B cell (primary cell): ENCODE measurements around the gene TMEM247. TPM values are rescaled to one million over a fixed set of nuclear protein-coding genes. Genes with fewer than 3 reads are reported as not detected.

ENCODE experiments used
- ATAC-seq: fragments of 200-7000 bp; cut with Tn5 transposase; one replicate; pipeline ENCODE4 v1.10.0; 2021; ENCODE audit warnings: low read depth, mild to moderate bottlenecking, moderate number of reproducible peaks, moderate library complexity
- CTCF ChIA-PET: fragments of 350-600 bp; sonication (Branson Sonifier 250); formaldehyde crosslinking; loops from one replicate; lab custom pipeline; 2021; ENCODE audit warnings: antibody characterized with exemption, inconsistent platforms; lab: Charles Lee
- POLR2A ChIA-PET: fragments of 350-600 bp; sonication (Branson Sonifier 250); formaldehyde crosslinking; loops from one replicate; lab custom pipeline; 2021; ENCODE audit warnings: antibody characterized with exemption; lab: Charles Lee
- DNase-seq: peaks from one replicate; pipeline ENCODE4 v3.0.0; 2013
- H2AFZ ChIP-seq: 2 replicates; pipeline ENCODE4 v1.6.1; 2012; ENCODE audit warnings: mild to moderate bottlenecking, low read depth, low read length; ENCODE audit not compliant: insufficient read depth, poor library complexity, severe bottlenecking
- H3K27ac ChIP-seq, 2 donors: 1 replicate in 1 of 2; 2 replicates in 1 of 2; pipeline ENCODE4 v1.5.1; 2012 to 2013; ENCODE audit warnings: low read length in 2 of 2, mild to moderate bottlenecking in 2 of 2, moderate library complexity in 1 of 2
- H3K27me3 ChIP-seq, 4 experiments: fragments of 200-600 bp in 1 of 4; sonication (generic) in 1 of 4; replicated peaks in 1 of 4; 1 replicate in 2 of 4; 2 replicates in 2 of 4; pipeline versions ENCODE4 v1.6.1 to v1.7.0; 2013 to 2016; ENCODE audit warnings: low read length in 3 of 4, mild to moderate bottlenecking in 2 of 4, mixed read lengths in 1 of 4, moderate library complexity in 1 of 4; ENCODE audit not compliant: insufficient read depth in 4 of 4, control insufficient read depth in 3 of 4; ENCODE audit errors: control extremely low read depth in 1 of 4
- H3K36me3 ChIP-seq, 2 experiments: replicated peaks in 1 of 2; 1 replicate in 1 of 2; 2 replicates in 1 of 2; pipeline versions ENCODE4 v1.6.1 to v1.7.1; 2013; ENCODE audit warnings: low read length in 1 of 2; ENCODE audit not compliant: insufficient read depth in 2 of 2, control insufficient read depth in 1 of 2; ENCODE audit errors: control extremely low read depth in 1 of 2, extremely low read depth in 1 of 2
- H3K4me1 ChIP-seq, 2 donors: fragments of 200-600 bp in 1 of 2; sonication (generic) in 1 of 2; 1 replicate in 1 of 2; 2 replicates in 1 of 2; pipeline versions ENCODE4 v1.5.1 to v1.6.1; 2013 to 2017; ENCODE audit warnings: low read length in 2 of 2; ENCODE audit not compliant: control insufficient read depth in 2 of 2, insufficient read depth in 2 of 2
- H3K4me2 ChIP-seq: replicated peaks from 2 replicates; pipeline ENCODE3; 2012; ENCODE audit warnings: mild to moderate bottlenecking, low read depth, low read length; ENCODE audit not compliant: poor library complexity, severe bottlenecking
- H3K4me3 ChIP-seq, 5 experiments: fragments of 200-600 bp in 1 of 5; sonication (generic) in 1 of 5; 1 replicate in 3 of 5; 2 replicates in 2 of 5; pipeline versions ENCODE4 v1.5.1 to v1.7.0; 2011 to 2016; ENCODE audit warnings: low read length in 4 of 5, mild to moderate bottlenecking in 4 of 5, low read depth in 2 of 5, control low read depth in 1 of 5, moderate library complexity in 1 of 5; ENCODE audit not compliant: insufficient read depth in 1 of 5; ENCODE audit errors: control extremely low read depth in 1 of 5, extremely low read depth in 1 of 5
- H3K79me2 ChIP-seq: fragments of 200-600 bp; sonication (generic); one replicate; pipeline ENCODE4 v1.6.0; 2016; ENCODE audit warnings: low read length; ENCODE audit not compliant: control insufficient read depth, insufficient read depth
- H3K9ac ChIP-seq: fragments of 200-600 bp; sonication (generic); 2 replicates; pipeline ENCODE4 v1.6.1; 2017; ENCODE audit warnings: mild to moderate bottlenecking, low read length, moderate library complexity
- H3K9me3 ChIP-seq, 3 donors: one replicate each; pipeline versions ENCODE4 v1.6.1 to v1.7.1; 2013; ENCODE audit warnings: low read length in 2 of 3; ENCODE audit not compliant: control insufficient read depth in 2 of 3, insufficient read depth in 1 of 3; ENCODE audit errors: control extremely low read depth in 1 of 3
- H4K20me1 ChIP-seq: 2 replicates; pipeline ENCODE4 v1.6.0; 2012; ENCODE audit warnings: mild to moderate bottlenecking, low read length; ENCODE audit not compliant: insufficient read depth, control insufficient read depth, poor library complexity, severe bottlenecking
- H3K27ac Mint-ChIP-seq: one replicate; pipeline ENCODE4 v1.8.0; 2021; ENCODE audit warnings: mixed read lengths
- H3K27me3 Mint-ChIP-seq: one replicate; pipeline ENCODE4 v1.8.0; 2021; ENCODE audit warnings: mixed read lengths
- H3K4me1 Mint-ChIP-seq: one replicate; pipeline ENCODE4 v1.8.0; 2021; ENCODE audit warnings: mixed read lengths
- H3K4me3 Mint-ChIP-seq: one replicate; pipeline ENCODE4 v1.8.0; 2021; ENCODE audit warnings: mixed read lengths
- H3K9me3 Mint-ChIP-seq: one replicate; pipeline ENCODE4 v1.8.0; 2022; ENCODE audit warnings: mixed read lengths; ENCODE audit not compliant: insufficient read depth
- EZH2 ChIP-seq: IDR thresholded peaks from 2 replicates; pipeline ENCODE4 v1.6.1; 2012; ENCODE audit warnings: borderline replicate concordance, low read depth, mild to moderate bottlenecking, moderate library complexity, low read length; ENCODE audit not compliant: insufficient read depth, poor library complexity, severe bottlenecking
- WGBS: methylation state at CpG from one replicate; pipeline ENCODE4 v1.1.5; 2013; ENCODE audit warnings: missing lambda C conversion rate; ENCODE audit not compliant: insufficient coverage; 5-methylcytosine and 5-hydroxymethylcytosine counted together
- intact Hi-C: fragments of 100-400 bp; cut with micrococcal nuclease; formaldehyde crosslinking; loops from one replicate; pipeline ENCODE4 v1.10.0; 2022
- polyA plus RNA-seq: library from polyadenylated mRNA; depleted of rRNA; stranded (reverse); fragments of >200 nt; gene quantifications from 2 replicates; pipeline ENCODE4 v1.2.3, GENCODE V29; 2012
- total RNA-seq, 2 donors: library from RNA; stranded (reverse); fragments of 120-200 nt in 1 of 2; gene quantifications; 1 replicate in 1 of 2; 2 replicates in 1 of 2; pipeline versions ENCODE4 v1.2.3 to v1.2.4, GENCODE V29; 2013 to 2022
- TF ChIP-seq, protein P1 (sequence below): fragments of 200-600 bp; IDR thresholded peaks from one replicate; pipeline ENCODE4 v1.8.0; 2022; ENCODE audit warnings: antibody characterized with exemption, mild to moderate bottlenecking

The TMEM247 gene
- total and polyA plus RNA-seq, 2 donors (not counting 1 experiment from before 2014, with no cell fraction given), result not detected

DNA sequence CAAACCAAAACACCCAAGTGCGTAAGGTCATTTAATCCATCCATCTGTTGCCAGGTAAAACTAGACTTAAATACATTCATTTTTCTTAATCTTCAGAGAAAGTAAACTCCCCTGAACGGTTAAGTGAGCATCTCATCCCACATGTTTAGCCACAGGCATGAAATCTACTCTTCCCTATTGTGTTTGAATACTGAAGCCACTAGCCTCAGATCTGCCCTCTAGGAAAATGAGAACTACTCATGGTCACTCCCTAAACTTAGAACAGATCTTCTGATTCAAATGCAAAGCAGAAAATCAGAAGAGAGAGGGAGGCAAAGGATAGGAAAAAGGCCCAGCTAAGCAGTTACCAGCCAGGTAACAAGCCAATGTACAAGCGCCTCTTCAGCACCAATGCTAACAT, 7.1 kb downstream of the TMEM247 start:
- Mint-ChIP-seq H3K27me3 (no peaks in the 10 kb centered on the region), H3K4me1 (peaks cover 18% of the 10 kb centered on the region), H3K9me3 (no peaks in the 10 kb centered on the region), H3K4me3 (no peak overlapping the region), H3K27ac (no peak overlapping the region)
- no peak for ATAC-seq
- Histone ChIP-seq H3K4me3 (no peak overlapping the region), H3K36me3 (no peaks in the 10 kb centered on the region), H3K79me2 (no peaks in the 10 kb centered on the region), H3K27me3 (no peaks in the 10 kb centered on the region), H2AFZ (no peak overlapping the region), H3K9me3 (no peaks in the 10 kb centered on the region), H4K20me1 (no peaks in the 10 kb centered on the region), H3K9ac (no peak overlapping the region), H3K4me1 (peaks cover 8 to 15% of the 10 kb centered on the region in 2 donors), H3K4me2 (no peak overlapping the region), H3K27ac (no peak overlapping the region)
- ChIA-PET CTCF (no interaction called here), POLR2A (no interaction called here)
- DNase-seq, result no peak
- 100% methylated on average over 2 of the region's 3 CpGs for WGBS
- intact Hi-C loops, result no loop called here
- TF ChIP-seq, protein P1, sequence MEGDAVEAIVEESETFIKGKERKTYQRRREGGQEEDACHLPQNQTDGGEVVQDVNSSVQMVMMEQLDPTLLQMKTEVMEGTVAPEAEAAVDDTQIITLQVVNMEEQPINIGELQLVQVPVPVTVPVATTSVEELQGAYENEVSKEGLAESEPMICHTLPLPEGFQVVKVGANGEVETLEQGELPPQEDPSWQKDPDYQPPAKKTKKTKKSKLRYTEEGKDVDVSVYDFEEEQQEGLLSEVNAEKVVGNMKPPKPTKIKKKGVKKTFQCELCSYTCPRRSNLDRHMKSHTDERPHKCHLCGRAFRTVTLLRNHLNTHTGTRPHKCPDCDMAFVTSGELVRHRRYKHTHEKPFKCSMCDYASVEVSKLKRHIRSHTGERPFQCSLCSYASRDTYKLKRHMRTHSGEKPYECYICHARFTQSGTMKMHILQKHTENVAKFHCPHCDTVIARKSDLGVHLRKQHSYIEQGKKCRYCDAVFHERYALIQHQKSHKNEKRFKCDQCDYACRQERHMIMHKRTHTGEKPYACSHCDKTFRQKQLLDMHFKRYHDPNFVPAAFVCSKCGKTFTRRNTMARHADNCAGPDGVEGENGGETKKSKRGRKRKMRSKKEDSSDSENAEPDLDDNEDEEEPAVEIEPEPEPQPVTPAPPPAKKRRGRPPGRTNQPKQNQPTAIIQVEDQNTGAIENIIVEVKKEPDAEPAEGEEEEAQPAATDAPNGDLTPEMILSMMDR, result no peak
- no peak for TF ChIP-seq EZH2

- DNase-seq, result no peak
These were observed 8.4 kb downstream of the TMEM247 start for GRCh38 chr2:46487667-46488335.

More at GRCh38 chr2:46487667-46488335, 8.4 kb downstream of the TMEM247 start:
- Histone ChIP-seq H3K4me1 (peaks cover 8 to 15% of the 10 kb centered on the region in 2 donors), H3K79me2 (no peaks in the 10 kb centered on the region), H4K20me1 (no peaks in the 10 kb centered on the region), H2AFZ (no peak overlapping the region), H3K4me3 (no peak overlapping the region), H3K9ac (no peak overlapping the region), H3K9me3 (no peaks in the 10 kb centered on the region), H3K36me3 (no peaks in the 10 kb centered on the region), H3K27me3 (no peaks in the 10 kb centered on the region), H3K27ac (no peak overlapping the region), H3K4me2 (no peak overlapping the region)
- Mint-ChIP-seq H3K4me3 (no peak overlapping the region), H3K27me3 (no peaks in the 10 kb centered on the region), H3K27ac (no peak overlapping the region), H3K9me3 (no peaks in the 10 kb centered on the region), H3K4me1 (peaks cover 16% of the 10 kb centered on the region)
- TF ChIP-seq, protein P1, result no peak
- TF ChIP-seq EZH2, result no peak
- POLR2A ChIA-PET, result no interaction called here
- no peak for ATAC-seq
- CTCF ChIA-PET, result interaction anchor here (1.2 kb wide), 1 partner anchor 124 kb away, joined by 3 read pairs; no protein-coding TSS in a partner anchor
- 94% methylated on average over 6 of the region's 8 CpGs for WGBS
- intact Hi-C loops, result no loop called here
